Retinal pigment epithelial cell (primary cell): ENCODE data around the gene RGL3.
A peak's percentile ranks its signal among the peaks of the same experiment; 100 is the strongest.

Experiments used
- DNase-seq: peaks from one replicate; pipeline ENCODE4 v3.0.0-alpha.2; 2010; ENCODE audit warnings: low read depth
- H3K4me3 ChIP-seq: 2 replicates; pipeline ENCODE4 v1.5.1; 2011; ENCODE audit warnings: mild to moderate bottlenecking, low read length, control low read depth, moderate library complexity
- CTCF ChIP-seq: conservative IDR thresholded peaks from 2 replicates; pipeline ENCODE4 v1.5.1; 2011; ENCODE audit warnings: low read depth, low read length, control low read depth, inconsistent platforms

The RGL3 gene

DNA sequence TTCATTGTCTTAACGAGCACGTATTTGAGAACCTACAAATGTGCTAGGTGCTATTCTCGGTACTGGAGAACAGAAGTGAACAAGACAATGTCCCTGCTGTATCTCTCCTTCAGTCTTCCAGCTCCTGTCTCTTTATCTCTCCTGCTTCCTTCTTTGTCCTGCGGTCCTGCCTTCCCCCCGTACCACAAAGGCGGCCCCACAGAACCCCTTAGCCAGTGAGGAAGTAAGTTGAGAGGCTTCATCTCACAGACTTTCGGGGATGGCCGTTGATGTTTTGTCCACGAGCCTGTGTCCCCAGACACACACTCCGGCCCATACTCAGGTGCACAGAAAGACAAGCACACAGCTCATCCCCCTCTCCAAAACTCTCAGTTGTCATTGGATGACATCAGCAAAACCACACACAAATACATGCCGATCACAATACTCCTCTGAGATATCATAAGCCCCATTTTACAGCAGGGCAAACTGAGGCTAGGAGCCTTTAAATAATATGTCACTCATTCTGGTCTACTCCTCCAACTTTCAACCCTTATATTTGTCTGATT, 45.2 kb downstream of the RGL3 start:
- TF ChIP-seq CTCF: no peak
- no peak for DNase-seq
- H3K4me3 ChIP-seq: peak overlapping the region; percentile 77

DNA sequence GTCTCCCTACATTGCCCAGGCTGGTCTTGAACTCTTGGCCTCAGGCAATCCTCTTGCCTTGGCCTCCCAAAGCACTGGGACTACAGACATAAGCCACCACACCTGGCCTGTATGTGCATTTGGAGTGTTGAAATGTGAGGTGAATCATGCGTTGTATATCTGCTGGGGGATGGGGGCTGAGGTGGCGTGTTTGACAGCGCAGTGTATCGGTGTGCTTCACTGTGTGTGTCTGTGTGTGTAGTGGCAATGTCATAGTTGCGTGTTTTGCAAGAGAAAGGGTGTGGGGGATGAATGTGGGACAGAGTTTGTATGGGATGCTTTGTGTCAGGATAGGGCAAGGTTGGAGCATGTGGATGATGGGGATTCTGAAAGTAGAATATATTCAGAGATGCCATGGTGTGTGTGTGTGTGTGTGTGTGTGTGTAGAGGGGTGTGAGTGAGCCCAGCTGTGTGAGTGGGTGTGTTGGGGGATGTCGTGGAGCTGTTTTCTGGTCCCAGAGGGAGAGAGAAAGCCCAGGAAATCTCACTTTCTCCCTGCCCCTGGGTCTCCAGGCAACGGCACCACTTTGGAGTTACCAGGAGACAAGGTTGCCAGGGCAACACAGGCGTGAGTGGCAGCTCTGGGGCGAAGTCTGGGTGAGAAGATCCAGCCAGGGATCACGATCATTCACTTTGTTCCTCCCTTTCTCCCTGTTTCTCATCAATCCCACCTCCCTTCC, 45.8 kb downstream of the RGL3 start:
- DNase-seq: no peak
- TF ChIP-seq CTCF: no peak
- H3K4me3 ChIP-seq: no peak overlapping the region

- DNase-seq: no peak
- no peak for TF ChIP-seq CTCF
- no peak overlapping the region for H3K4me3 ChIP-seq
Observed at GRCh38 chr19:11370744-11371143, 48.4 kb downstream of the RGL3 start.

DNA sequence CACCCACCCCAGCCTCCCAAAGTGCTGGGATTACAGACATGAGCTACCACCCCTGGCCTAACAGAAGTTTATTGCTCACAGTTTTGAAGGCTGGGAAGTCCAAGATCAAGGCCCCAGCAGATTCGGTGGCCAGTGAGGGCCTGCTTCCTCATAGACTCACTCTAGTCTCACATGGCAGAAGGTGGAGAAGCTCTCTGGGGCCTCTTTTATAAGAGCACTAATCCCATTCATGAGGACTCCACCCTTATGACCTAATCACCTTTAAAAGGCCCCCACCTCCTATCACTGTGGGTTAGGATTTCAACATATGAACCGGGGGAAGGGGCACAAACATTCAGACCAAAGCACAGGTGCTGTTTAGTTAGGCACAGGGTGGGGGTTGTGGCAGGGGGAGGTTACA, 51.6 kb downstream of the RGL3 start:
- no peak for DNase-seq
- no peak for TF ChIP-seq CTCF
- H3K4me3 ChIP-seq: no peak overlapping the region

DNA sequence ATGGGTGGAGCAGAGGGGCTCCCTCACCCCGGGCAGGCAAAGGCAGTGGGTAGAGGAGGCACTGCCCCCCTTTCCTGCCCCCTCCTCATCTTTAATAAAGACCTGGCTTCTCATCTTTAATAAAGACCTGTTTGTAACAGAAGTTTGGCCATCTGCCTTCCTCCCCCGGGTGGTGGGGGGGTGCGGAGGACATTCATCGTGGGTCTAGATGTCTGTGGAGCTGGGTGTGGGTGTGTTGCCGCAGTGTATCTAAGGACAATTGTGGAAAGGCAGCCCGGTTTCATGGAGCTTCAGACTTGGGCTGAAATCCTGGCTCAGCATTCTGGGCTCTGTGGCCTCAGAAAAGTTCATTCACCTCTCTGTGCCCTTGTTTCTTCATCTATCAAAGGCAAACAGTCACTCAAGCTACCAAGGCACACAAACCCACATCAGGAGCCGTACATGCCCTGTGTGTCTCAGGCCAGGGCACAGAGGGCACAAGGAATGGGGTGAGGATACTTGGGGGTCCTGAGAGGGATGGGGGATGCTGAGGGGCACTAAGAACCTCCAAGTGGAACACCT, 53.5 kb downstream of the RGL3 start:
- DNase-seq: no peak
- TF ChIP-seq CTCF: no peak
- H3K4me3 ChIP-seq: no peak overlapping the region

DNA sequence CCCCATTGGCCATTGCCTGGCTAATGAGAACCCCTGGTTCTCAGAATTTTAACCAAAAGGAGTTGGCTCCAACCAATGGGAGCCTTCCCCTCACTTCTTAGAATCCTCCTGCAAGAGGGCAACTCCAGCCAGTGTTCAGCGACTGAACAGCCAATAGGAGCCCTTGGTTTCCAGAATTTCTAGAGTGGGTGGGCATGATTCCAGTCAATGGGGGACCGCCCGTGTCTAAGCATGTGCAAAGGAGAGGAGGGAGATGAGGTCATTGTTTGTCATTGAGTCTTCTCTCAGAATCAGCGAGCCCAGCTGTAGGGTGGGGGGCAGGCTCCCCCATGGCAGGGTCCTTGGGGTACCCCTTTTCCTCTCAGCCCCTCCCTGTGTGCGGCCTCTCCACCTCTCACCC, 54.2 kb downstream of the RGL3 start:
- TF ChIP-seq CTCF: no peak

GRCh38 chr19:11364296-11364904, 54.7 kb downstream of the RGL3 start:
- TF ChIP-seq CTCF: no peak
- no peak for DNase-seq
- H3K4me3 ChIP-seq: no peak overlapping the region

More for the DNA sequence above, 54.2 kb downstream of the RGL3 start:
- no peak overlapping the region for H3K4me3 ChIP-seq
- DNase-seq: no peak
